H1 (cell line): ENCODE measurements around the gene C17orf50.

Experiments
- CTCF ChIP-seq, 3 experiments: IDR thresholded peaks; 1 replicate in 2 of 3; 2 replicates in 1 of 3; pipeline versions ENCODE4 v1.5.1 to v1.6.1; 2011; ENCODE audit warnings: low read length in 3 of 3, mild to moderate bottlenecking in 3 of 3, inconsistent platforms in 2 of 3, low read depth in 1 of 3, moderate library complexity in 1 of 3; ENCODE audit not compliant: insufficient read depth in 1 of 3; ENCODE audit errors: control extremely low read depth in 1 of 3
- EGR1 ChIP-seq: IDR thresholded peaks from 2 replicates; pipeline ENCODE4 v1.6.1; 2011; ENCODE audit warnings: low read depth, low read length, borderline replicate concordance
- KDM5A ChIP-seq: fragments of 200-600 bp; IDR thresholded peaks from 2 replicates; pipeline ENCODE4 v1.7.1; 2012; ENCODE audit warnings: mild to moderate bottlenecking, low read length, inconsistent platforms, mixed read lengths
- POLR2A ChIP-seq, 2 experiments: IDR thresholded peaks; 1 replicate in 1 of 2; 2 replicates in 1 of 2; pipeline ENCODE4 v1.6.1; 2011; ENCODE audit warnings: low read depth in 2 of 2, low read length in 2 of 2, mild to moderate bottlenecking in 2 of 2; ENCODE audit errors: control extremely low read depth in 1 of 2
- POLR2AphosphoS5 ChIP-seq: IDR thresholded peaks from 2 replicates; pipeline ENCODE4 v1.6.1; 2011; ENCODE audit warnings: low read depth, low read length
- TCF12 ChIP-seq: IDR thresholded peaks from 2 replicates; pipeline ENCODE4 v1.6.1; 2011; ENCODE audit warnings: low read depth, mild to moderate bottlenecking, low read length
- ZNF274 ChIP-seq: IDR thresholded peaks from 2 replicates; pipeline ENCODE4 v1.7.0; 2012; ENCODE audit warnings: low read length, borderline replicate concordance; ENCODE audit errors: extremely low read depth
- TF ChIP-seq, protein P1 (sequence below): IDR thresholded peaks from 2 replicates; pipeline ENCODE4 v1.6.1; 2012; ENCODE audit warnings: inconsistent platforms

- no peak for TF ChIP-seq POLR2AphosphoS5
- TF ChIP-seq CTCF (IDR thresholded peaks at IDR 0.05; ENCODE audit: control extremely low read depth in 1 of 3, insufficient read depth in 1 of 3, low read depth in 1 of 3, low read length in 3 of 3): no peak
- no peak for TF ChIP-seq EGR1
- no peak for TF ChIP-seq POLR2A (IDR thresholded peaks at IDR 0.05; ENCODE audit: control extremely low read depth in 1 of 2, low read depth in 2 of 2, low read length in 2 of 2)
- no peak for TF ChIP-seq ZNF274
- TF ChIP-seq KDM5A: no peak
- TF ChIP-seq, protein P1, sequence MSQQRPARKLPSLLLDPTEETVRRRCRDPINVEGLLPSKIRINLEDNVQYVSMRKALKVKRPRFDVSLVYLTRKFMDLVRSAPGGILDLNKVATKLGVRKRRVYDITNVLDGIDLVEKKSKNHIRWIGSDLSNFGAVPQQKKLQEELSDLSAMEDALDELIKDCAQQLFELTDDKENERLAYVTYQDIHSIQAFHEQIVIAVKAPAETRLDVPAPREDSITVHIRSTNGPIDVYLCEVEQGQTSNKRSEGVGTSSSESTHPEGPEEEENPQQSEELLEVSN: no peak
- TF ChIP-seq TCF12: no peak
Measured at GRCh38 chr17:35729405-35729833, 31.3 kb upstream of the C17orf50 start.
